ENCODE measurements around the gene ASAP3. TPM values are rescaled to one million over a fixed set of nuclear protein-coding genes. Genes with fewer than 3 reads are reported as not detected.

ASAP3 gene
- total and polyA plus RNA-seq, 9 of the 15 experiments (the other 6 are each of a cell fraction or from before 2014, with no cell fraction given): 1.7 to 31.2 (median 17.4) TPM

DNA sequence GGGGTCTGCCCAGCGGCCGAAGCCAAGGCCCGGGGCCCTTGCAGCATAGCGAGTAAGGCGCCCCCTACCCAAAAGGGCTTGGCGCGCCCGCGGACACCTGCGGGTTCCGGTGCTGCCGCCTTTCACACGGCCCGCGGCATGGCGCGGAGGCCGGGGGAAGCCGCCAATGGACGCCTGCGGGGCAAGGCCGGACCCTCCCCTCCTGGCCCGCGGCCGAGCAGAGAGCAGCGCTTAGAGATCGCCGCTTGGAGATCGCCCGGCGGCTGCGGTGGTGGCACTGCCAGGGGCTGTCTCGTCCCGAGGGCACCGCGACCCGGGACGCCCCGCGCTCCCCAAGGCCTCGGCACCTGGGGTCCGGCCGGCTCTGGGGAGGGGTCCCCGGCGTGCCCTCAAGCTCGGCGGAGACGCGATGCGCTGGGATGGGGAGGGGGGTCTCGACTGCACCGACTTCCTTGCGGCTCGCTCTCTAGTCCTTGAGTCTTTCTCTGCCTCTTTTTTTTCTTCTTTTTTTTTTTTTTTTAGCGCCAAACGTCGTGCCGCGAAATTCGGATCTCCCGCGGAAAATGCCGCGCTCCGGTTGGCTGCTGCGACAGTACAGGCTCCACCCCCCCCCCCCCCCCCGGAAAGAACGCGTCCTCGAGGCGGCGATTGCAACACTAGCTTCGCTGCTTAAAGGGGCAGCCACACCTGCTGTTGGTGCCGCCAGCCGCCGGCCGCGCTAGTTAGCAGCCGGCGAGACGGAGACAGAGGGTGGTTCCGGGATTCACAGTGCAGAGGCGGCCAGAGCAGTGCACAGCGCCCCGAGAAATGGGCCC lies 47.0 kb upstream of the ASAP3 start, which contains the start of gene E2F2 (continued):
- TF ChIP-seq, protein P1, sequence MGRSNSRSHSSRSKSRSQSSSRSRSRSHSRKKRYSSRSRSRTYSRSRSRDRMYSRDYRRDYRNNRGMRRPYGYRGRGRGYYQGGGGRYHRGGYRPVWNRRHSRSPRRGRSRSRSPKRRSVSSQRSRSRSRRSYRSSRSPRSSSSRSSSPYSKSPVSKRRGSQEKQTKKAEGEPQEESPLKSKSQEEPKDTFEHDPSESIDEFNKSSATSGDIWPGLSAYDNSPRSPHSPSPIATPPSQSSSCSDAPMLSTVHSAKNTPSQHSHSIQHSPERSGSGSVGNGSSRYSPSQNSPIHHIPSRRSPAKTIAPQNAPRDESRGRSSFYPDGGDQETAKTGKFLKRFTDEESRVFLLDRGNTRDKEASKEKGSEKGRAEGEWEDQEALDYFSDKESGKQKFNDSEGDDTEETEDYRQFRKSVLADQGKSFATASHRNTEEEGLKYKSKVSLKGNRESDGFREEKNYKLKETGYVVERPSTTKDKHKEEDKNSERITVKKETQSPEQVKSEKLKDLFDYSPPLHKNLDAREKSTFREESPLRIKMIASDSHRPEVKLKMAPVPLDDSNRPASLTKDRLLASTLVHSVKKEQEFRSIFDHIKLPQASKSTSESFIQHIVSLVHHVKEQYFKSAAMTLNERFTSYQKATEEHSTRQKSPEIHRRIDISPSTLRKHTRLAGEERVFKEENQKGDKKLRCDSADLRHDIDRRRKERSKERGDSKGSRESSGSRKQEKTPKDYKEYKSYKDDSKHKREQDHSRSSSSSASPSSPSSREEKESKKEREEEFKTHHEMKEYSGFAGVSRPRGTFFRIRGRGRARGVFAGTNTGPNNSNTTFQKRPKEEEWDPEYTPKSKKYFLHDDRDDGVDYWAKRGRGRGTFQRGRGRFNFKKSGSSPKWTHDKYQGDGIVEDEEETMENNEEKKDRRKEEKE (IDR thresholded peaks at IDR 0.05; ENCODE audit: borderline replicate concordance in 1 of 2, control insufficient read depth in 1 of 2, low read depth in 2 of 2, low read length in 1 of 2): no peak
- no peak for TF ChIP-seq MTA1 (IDR thresholded peaks at IDR 0.05; ENCODE audit: borderline replicate concordance)
- TF ChIP-seq RREB1 (CRISPR knock-in tag; IDR thresholded peaks at IDR 0.05): no peak
- peak; percentile 80 for TF ChIP-seq FOXM1 (IDR thresholded peaks at IDR 0.05; ENCODE audit: low read depth)
- TF ChIP-seq FOXM1 (CRISPR knock-in tag; IDR thresholded peaks at IDR 0.05; ENCODE audit: low read depth): peak; percentile 97
- peak; percentile 30; the same call in 1 of the 2 replicates for TF ChIP-seq ZBTB9 (CRISPR knock-in tag; IDR thresholded peaks at IDR 0.05)
- TF ChIP-seq DPF2 (IDR thresholded peaks at IDR 0.05): no peak; the same call in 1 of the 2 replicates
- no peak for TF ChIP-seq ZNF24 (IDR thresholded peaks at IDR 0.05)
- TF ChIP-seq MEF2A (IDR thresholded peaks at IDR 0.05; ENCODE audit: control insufficient read depth, low read depth, low read length): 0 out of 2 replicates have a peak, but pooled peaks have one; percentile 3
- TF ChIP-seq NR2C1 (IDR thresholded peaks at IDR 0.05): no peak
- TF ChIP-seq NR2C1 (tag; IDR thresholded peaks at IDR 0.05): no peak
- no peak for TF ChIP-seq TEAD2 (tag; IDR thresholded peaks at IDR 0.05)
- no peak for TF ChIP-seq CBX8 (IDR thresholded peaks at IDR 0.05; ENCODE audit: borderline replicate concordance, extremely low read depth, low read depth, low read length, poor library complexity, severe bottlenecking)
- peak; percentile 71 for TF ChIP-seq ETV5 (CRISPR knock-in tag; IDR thresholded peaks at IDR 0.05; ENCODE audit: low read depth)
- TF ChIP-seq SREBF2 (CRISPR knock-in tag; IDR thresholded peaks at IDR 0.05): 0 out of 2 replicates have a peak, but pooled peaks have one; percentile 82
- peak; percentile 85 for TF ChIP-seq BRD4 (IDR thresholded peaks at IDR 0.05)
